Measurements from ENCODE around the gene CEP68. TPM values are rescaled to one million over a fixed set of nuclear protein-coding genes. Genes with fewer than 3 reads are reported as not detected.

The CEP68 gene
- total and polyA plus RNA-seq, 5 donors from 2014 or later: 18.8 to 27.8 (median 26.0) TPM

GRCh38 chr2:65062843-65063825 is 6.9 kb downstream of the CEP68 start:
- Mint-ChIP-seq H3K27me3 (no peaks in the 10 kb centered on the region), H3K27ac (no peak overlapping the region), H3K36me3 (no peaks in the 10 kb centered on the region), H3K9me3 (peaks cover 0 to 3% (median 0%) of the 10 kb centered on the region in 7 donors), H3K4me3 (peak overlapping the region in 2 of 4 donors; percentile 21 to 63), H3K4me1 (peaks cover 7 to 79% (median 42%) of the 10 kb centered on the region in 4 donors)
- Histone ChIP-seq H3K4me1 (ENCODE audit: control insufficient read depth, insufficient read depth, low read length, poor library complexity, severe bottlenecking) (peaks cover 23% of the 10 kb centered on the region), H3K4me3 (ENCODE audit: low read depth, low read length) (no peak overlapping the region), H3K27ac (ENCODE audit: insufficient read depth, low read length, poor library complexity, severe bottlenecking) (no peak overlapping the region), H3K36me3 (ENCODE audit: control insufficient read depth, insufficient read depth, low read length) (no peaks in the 10 kb centered on the region), H3K9me3 (ENCODE audit: control insufficient read depth in 2 of 2, low read length in 2 of 2) (no peaks in the 10 kb centered on the region), H3K27me3 (ENCODE audit: control insufficient read depth, insufficient read depth, low read length) (no peaks in the 10 kb centered on the region)
- ATAC-seq (ENCODE audit: low read depth in 2 of 2) (no peak), DNase-seq (no peak)

DNA sequence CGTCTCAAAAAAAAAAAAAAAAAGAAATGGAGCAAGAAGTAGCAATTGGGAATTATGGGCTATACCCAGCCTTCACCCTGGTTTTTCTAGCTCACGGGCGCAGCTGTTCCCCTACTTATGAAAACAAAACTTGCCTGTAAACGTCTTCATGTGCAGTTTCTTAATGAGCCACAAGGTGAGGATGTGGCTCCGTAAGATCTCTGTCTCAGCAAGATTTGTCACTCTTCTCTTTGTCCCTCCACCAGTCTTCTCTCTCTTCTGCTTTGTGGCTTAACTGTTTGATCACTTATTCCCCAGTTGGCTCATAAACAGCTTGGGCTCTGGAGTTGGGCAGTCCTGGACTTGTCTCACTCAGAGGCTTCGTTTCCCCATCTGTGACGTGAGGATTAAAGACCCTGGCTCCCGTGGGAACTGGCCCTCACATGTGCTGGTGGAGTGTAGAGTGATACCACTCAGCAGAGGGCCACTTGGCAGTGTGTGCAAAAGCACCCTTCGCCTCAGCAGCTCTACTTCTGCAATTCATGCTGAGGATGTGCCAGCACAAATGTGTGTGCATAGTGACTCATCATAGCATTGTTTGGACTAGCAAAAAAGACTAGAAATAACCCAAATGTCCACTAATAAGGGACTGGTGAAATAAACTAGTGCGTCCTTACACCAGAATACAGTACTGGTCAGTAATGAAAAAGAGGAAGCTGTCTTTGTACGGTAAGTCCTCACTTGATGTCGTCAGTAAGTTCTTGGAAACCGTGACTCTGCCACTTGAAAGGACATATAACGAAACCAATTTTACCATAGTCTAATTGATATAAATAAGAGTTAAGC is 8.7 kb downstream of the CEP68 start:
- Histone ChIP-seq H3K27ac (ENCODE audit: insufficient read depth, low read length, poor library complexity, severe bottlenecking) (no peak overlapping the region), H3K4me1 (ENCODE audit: control insufficient read depth, insufficient read depth, low read length, poor library complexity, severe bottlenecking) (peaks cover 12% of the 10 kb centered on the region), H3K36me3 (ENCODE audit: control insufficient read depth, insufficient read depth, low read length) (peaks cover 2% of the 10 kb centered on the region), H3K4me3 (ENCODE audit: low read depth, low read length) (peak overlapping the region; percentile 22), H3K27me3 (ENCODE audit: control insufficient read depth, insufficient read depth, low read length) (no peaks in the 10 kb centered on the region), H3K9me3 (ENCODE audit: control insufficient read depth in 2 of 2, low read length in 2 of 2) (no peaks in the 10 kb centered on the region)
- ATAC-seq (ENCODE audit: low read depth in 2 of 2) (peak; percentile 74 to 82), DNase-seq (peak; percentile 20 to 90 (median 69))
- peak overlapping the region; percentile 38 to 82 (median 75) for H3K27ac Mint-ChIP-seq
- no peaks in the 10 kb centered on the region for H3K27me3 Mint-ChIP-seq
- peak overlapping the region in 3 of 4 donors; percentile 17 to 77 (median 60) for H3K4me3 Mint-ChIP-seq
- H3K36me3 Mint-ChIP-seq: no peaks in the 10 kb centered on the region
- H3K4me1 Mint-ChIP-seq: peaks cover 7 to 69% (median 31%) of the 10 kb centered on the region in 4 donors
- H3K9me3 Mint-ChIP-seq: no peaks in the 10 kb centered on the region

- Mint-ChIP-seq H3K27ac (peak overlapping the region; percentile 88 to 94 (median 88)), H3K9me3 (no peaks in the 10 kb centered on the region), H3K36me3 (no peaks in the 10 kb centered on the region), H3K27me3 (no peaks in the 10 kb centered on the region), H3K4me3 (peak overlapping the region; percentile 19 to 76 (median 42)), H3K4me1 (peaks cover 7 to 51% (median 25%) of the 10 kb centered on the region in 4 donors)
- Histone ChIP-seq H3K4me1 (ENCODE audit: control insufficient read depth, insufficient read depth, low read length, poor library complexity, severe bottlenecking) (peaks cover 12% of the 10 kb centered on the region), H3K9me3 (ENCODE audit: control insufficient read depth in 2 of 2, low read length in 2 of 2) (no peaks in the 10 kb centered on the region), H3K27me3 (ENCODE audit: control insufficient read depth, insufficient read depth, low read length) (no peaks in the 10 kb centered on the region), H3K27ac (ENCODE audit: insufficient read depth, low read length, poor library complexity, severe bottlenecking) (no peak overlapping the region), H3K4me3 (ENCODE audit: low read depth, low read length) (no peak overlapping the region), H3K36me3 (ENCODE audit: control insufficient read depth, insufficient read depth, low read length) (peaks cover 33% of the 10 kb centered on the region)
- no peak for ATAC-seq (ENCODE audit: low read depth in 2 of 2)
- peak in 1 of 3 donors; percentile 23 for DNase-seq
Measured at GRCh38 chr2:65067806-65068553, 11.8 kb downstream of the CEP68 start.

GRCh38 chr2:65069439-65069824 is 13.2 kb downstream of the CEP68 start:
- Histone ChIP-seq H3K4me1 (ENCODE audit: control insufficient read depth, insufficient read depth, low read length, poor library complexity, severe bottlenecking) (peaks cover 9% of the 10 kb centered on the region), H3K4me3 (ENCODE audit: low read depth, low read length) (no peak overlapping the region), H3K27ac (ENCODE audit: insufficient read depth, low read length, poor library complexity, severe bottlenecking) (no peak overlapping the region), H3K9me3 (ENCODE audit: control insufficient read depth in 2 of 2, low read length in 2 of 2) (no peaks in the 10 kb centered on the region), H3K27me3 (ENCODE audit: control insufficient read depth, insufficient read depth, low read length) (no peaks in the 10 kb centered on the region), H3K36me3 (ENCODE audit: control insufficient read depth, insufficient read depth, low read length) (peaks cover 47% of the 10 kb centered on the region)
- ATAC-seq (ENCODE audit: low read depth in 2 of 2) (no peak), DNase-seq (no peak)
- Mint-ChIP-seq H3K36me3 (peaks cover 6% of the 10 kb centered on the region), H3K27ac (peak overlapping the region in 2 of 3 donors; percentile 15 to 69), H3K9me3 (no peaks in the 10 kb centered on the region), H3K4me3 (no peak overlapping the region), H3K4me1 (peaks cover 7 to 39% (median 18%) of the 10 kb centered on the region in 4 donors), H3K27me3 (no peaks in the 10 kb centered on the region)

DNA sequence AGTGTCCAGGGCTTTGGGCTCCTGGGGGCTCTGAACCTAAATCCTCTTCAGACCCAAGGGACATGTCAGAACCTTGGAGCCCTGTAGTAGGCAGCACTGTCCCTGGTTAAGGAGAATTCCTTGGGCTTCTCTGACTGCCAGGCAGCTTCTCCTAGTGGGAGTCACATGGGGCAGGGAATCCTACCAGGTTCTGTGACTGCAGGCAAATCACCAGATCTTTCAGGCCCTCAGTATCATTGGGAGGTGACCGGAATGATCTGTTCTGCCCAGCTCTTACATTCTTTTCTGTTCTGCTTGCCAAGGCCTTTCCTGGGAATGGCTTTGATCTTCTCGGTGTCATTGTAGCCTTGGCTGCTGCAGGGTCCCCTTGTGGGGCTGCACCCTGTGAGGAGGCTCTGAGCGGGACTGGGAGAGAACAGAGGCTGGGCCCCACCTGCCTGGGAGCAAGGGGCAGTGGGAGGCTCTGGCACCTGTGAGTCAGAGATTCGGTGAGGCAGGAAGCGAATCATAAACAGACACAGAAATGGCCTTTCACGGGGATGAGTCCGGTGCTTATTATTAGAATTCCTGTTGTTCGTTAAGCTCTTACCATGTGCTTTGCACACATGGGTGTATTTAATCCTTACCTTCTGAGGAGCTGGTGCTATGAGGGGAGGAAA is 14.1 kb downstream of the CEP68 start:
- Mint-ChIP-seq H3K27ac (peak overlapping the region; percentile 72 to 94 (median 88)), H3K27me3 (no peaks in the 10 kb centered on the region), H3K9me3 (no peaks in the 10 kb centered on the region), H3K36me3 (peaks cover 6% of the 10 kb centered on the region), H3K4me3 (no peak overlapping the region), H3K4me1 (peaks cover 0 to 30% (median 11%) of the 10 kb centered on the region in 4 donors)
- peaks cover under 1% of the 10 kb centered on the region for H3K4me1 ChIP-seq (ENCODE audit: control insufficient read depth, insufficient read depth, low read length, poor library complexity, severe bottlenecking)
- DNase-seq (no peak), ATAC-seq (ENCODE audit: low read depth in 2 of 2) (no peak)
- no peaks in the 10 kb centered on the region for H3K27me3 ChIP-seq (ENCODE audit: control insufficient read depth, insufficient read depth, low read length)
- no peak overlapping the region for H3K27ac ChIP-seq (ENCODE audit: insufficient read depth, low read length, poor library complexity, severe bottlenecking)
- peaks cover 54% of the 10 kb centered on the region for H3K36me3 ChIP-seq (ENCODE audit: control insufficient read depth, insufficient read depth, low read length)
- H3K4me3 ChIP-seq (ENCODE audit: low read depth, low read length): no peak overlapping the region
- no peaks in the 10 kb centered on the region for H3K9me3 ChIP-seq (ENCODE audit: control insufficient read depth in 2 of 2, low read length in 2 of 2)

DNA sequence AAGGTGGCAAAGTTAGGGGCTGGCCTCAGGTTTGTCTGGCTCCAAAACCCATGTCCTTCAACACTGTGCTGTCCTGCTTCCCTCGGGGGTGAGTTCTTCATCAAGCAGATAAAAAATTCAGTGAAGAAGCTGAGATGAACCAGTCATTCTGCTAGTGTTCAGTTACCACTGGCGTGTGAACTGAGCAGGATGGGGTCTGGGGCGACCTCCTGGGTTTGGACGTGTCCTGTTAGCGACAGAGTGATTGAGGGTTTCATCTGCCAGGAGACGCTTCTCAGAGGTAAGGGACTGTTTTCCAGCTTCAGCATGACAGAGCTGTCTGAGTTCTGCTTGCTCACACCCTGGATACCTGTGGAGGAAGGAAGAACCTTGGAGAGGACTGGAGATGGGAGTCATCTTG is 14.6 kb downstream of the CEP68 start:
- Histone ChIP-seq H3K36me3 (ENCODE audit: control insufficient read depth, insufficient read depth, low read length) (peaks cover 60% of the 10 kb centered on the region), H3K27me3 (ENCODE audit: control insufficient read depth, insufficient read depth, low read length) (no peaks in the 10 kb centered on the region), H3K9me3 (ENCODE audit: control insufficient read depth in 2 of 2, low read length in 2 of 2) (no peaks in the 10 kb centered on the region), H3K4me1 (ENCODE audit: control insufficient read depth, insufficient read depth, low read length, poor library complexity, severe bottlenecking) (no peaks in the 10 kb centered on the region), H3K4me3 (ENCODE audit: low read depth, low read length) (no peak overlapping the region), H3K27ac (ENCODE audit: insufficient read depth, low read length, poor library complexity, severe bottlenecking) (no peak overlapping the region)
- no peak overlapping the region for H3K4me3 Mint-ChIP-seq
- H3K27me3 Mint-ChIP-seq: no peaks in the 10 kb centered on the region
- H3K27ac Mint-ChIP-seq: peak overlapping the region; percentile 72 to 94 (median 88)
- peaks cover 0 to 29% (median 8%) of the 10 kb centered on the region in 4 donors for H3K4me1 Mint-ChIP-seq
- no peak for ATAC-seq (ENCODE audit: low read depth in 2 of 2)
- H3K9me3 Mint-ChIP-seq: no peaks in the 10 kb centered on the region
- peaks cover 6% of the 10 kb centered on the region for H3K36me3 Mint-ChIP-seq
- DNase-seq: no peak
